ENCODE measurements around the gene ABCA8. TPM values are rescaled to one million over a fixed set of nuclear protein-coding genes. Genes with fewer than 3 reads are reported as not detected.

Gene ABCA8
- total RNA-seq, 1 donor from 2014 or later: 90.5 TPM

GRCh38 chr17:68870161-68870826, 84.9 kb downstream of the ABCA8 start:
- no peak for DNase-seq (ENCODE audit: low spot score)

- DNase-seq (ENCODE audit: low spot score): no peak
Measured at GRCh38 chr17:68868708-68869107, 86.5 kb downstream of the ABCA8 start.

GRCh38 chr17:68867759-68868516, 87.3 kb downstream of the ABCA8 start:
- no peak for DNase-seq (ENCODE audit: low spot score)

GRCh38 chr17:68865584-68865983, 89.6 kb downstream of the ABCA8 start:
- no peak for DNase-seq (ENCODE audit: low spot score)

- no peak for DNase-seq (ENCODE audit: low spot score)
Measured at GRCh38 chr17:68863091-68863652, 92.0 kb downstream of the ABCA8 start.

GRCh38 chr17:68861602-68862001, 93.6 kb downstream of the ABCA8 start:
- no peak for DNase-seq (ENCODE audit: low spot score)

- no peak for DNase-seq (ENCODE audit: low spot score)
Measured at GRCh38 chr17:68860941-68861340, 94.3 kb downstream of the ABCA8 start.

GRCh38 chr17:68854452-68854851, 100.7 kb downstream of the ABCA8 start:
- no peak for DNase-seq (ENCODE audit: low spot score)

GRCh38 chr17:68853439-68853838, 101.8 kb downstream of the ABCA8 start:
- no peak for DNase-seq (ENCODE audit: low spot score)

- DNase-seq (ENCODE audit: low spot score): no peak
Measured at GRCh38 chr17:68853036-68853435, 102.2 kb downstream of the ABCA8 start.

GRCh38 chr17:68851890-68852289, 103.3 kb downstream of the ABCA8 start:
- DNase-seq (ENCODE audit: low spot score): no peak

- DNase-seq (ENCODE audit: low spot score): no peak
Measured at GRCh38 chr17:68850749-68851510, 104.3 kb downstream of the ABCA8 start.

- no peak for DNase-seq (ENCODE audit: low spot score)
Measured at GRCh38 chr17:68849673-68850610, 105.2 kb downstream of the ABCA8 start.

GRCh38 chr17:68847711-68848110, 107.5 kb downstream of the ABCA8 start:
- DNase-seq (ENCODE audit: low spot score): no peak

- no peak for DNase-seq (ENCODE audit: low spot score)
Measured at GRCh38 chr17:68843522-68843921, 111.7 kb downstream of the ABCA8 start.

GRCh38 chr17:68840073-68840472, 115.1 kb downstream of the ABCA8 start:
- DNase-seq (ENCODE audit: low spot score): no peak

- no peak for DNase-seq (ENCODE audit: low spot score)
Measured at GRCh38 chr17:68835071-68835470, 120.1 kb downstream of the ABCA8 start.

GRCh38 chr17:68834328-68834836, 120.8 kb downstream of the ABCA8 start:
- DNase-seq (ENCODE audit: low spot score): no peak

- DNase-seq (ENCODE audit: low spot score): no peak
Measured at GRCh38 chr17:68832109-68832802, 122.9 kb downstream of the ABCA8 start.

GRCh38 chr17:68831170-68831569, 124.0 kb downstream of the ABCA8 start:
- no peak for DNase-seq (ENCODE audit: low spot score)
